ENCODE data around the gene ATOH8.
"Not testable (repeated sequence)": the region's sequence is repeated elsewhere in the genome, so short reads cannot be mapped to it uniquely, and the experiment has no call there.

Gene ATOH8

DNA sequence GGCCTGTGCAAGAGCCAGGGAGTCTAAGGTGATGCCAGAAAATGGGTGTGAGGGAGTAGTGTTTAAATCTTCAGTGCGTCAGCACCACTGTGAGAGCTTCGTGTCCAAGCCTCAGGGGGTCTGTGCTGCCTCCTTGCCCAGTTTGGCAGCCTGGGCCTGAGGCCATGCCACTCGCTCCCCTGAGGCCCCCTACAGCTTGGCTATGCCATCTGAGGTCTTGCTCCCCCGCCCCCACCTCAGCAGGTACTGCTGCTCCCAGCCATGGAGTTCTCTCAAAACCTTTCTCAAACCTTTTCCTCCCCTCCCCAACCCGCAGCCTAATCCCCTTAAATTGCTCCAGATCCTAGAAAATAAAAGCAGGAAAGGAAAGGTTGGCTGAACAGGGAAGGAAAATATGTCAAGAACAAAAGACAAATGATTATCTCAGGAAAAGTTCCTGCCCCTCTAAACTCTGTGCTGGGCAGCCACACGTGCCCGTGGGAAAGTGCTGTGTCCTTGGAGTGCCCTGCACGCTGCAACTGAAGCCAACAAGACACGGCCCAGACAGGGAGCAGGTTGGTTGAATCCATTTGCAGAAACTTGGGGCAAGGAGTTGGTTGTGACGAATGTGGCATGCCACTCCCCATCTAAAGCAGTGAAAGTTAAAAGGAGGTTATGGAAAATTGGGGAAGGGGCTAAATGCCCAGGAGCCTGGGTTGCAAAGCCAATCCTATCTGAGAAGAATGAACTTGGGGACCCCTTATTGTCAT is 61.2 kb downstream of the ATOH8 start:
- DNase-seq (ENCODE audit: extremely low read depth in 1 of 2, low read depth in 1 of 2) = no peak

DNA sequence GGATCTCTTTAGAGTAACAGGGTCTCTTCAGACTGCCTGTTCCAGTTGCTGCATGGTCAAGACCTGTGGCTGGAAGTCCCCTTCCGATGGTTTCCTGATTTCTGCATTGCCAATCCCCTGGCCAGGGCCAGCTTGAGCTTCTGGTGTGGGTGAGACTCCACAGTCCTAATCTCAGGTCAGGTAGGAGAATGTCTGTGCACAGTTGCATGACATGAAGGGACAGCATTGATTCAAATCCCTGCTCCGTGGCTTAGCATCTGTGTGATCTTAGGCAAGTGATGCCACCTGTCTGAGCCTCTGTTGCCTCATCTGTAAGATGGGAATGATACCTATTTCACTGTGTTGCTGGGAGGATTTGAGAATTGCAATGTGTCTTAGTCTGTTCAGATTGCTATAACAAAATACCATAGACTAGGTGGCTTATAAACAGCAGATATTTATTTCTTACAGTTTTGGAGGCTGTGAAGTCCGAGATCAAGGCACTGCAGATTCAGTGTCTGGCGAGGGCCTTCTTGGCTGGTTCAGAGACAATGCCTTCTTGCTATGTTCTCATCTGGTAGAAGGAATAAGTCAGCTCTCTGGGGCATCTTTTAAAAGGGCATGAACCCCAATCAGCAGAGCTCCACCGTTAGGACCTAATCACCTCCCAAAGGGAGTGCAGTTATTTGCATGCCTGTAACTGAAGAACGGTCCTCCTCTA is 66.2 kb downstream of the ATOH8 start:
- no peak for DNase-seq (ENCODE audit: extremely low read depth in 1 of 2, low read depth in 1 of 2)

GRCh38 chr2:85822766-85823165 is 69.0 kb downstream of the ATOH8 start:
- no peak for DNase-seq (ENCODE audit: extremely low read depth in 1 of 2, low read depth in 1 of 2)

DNA sequence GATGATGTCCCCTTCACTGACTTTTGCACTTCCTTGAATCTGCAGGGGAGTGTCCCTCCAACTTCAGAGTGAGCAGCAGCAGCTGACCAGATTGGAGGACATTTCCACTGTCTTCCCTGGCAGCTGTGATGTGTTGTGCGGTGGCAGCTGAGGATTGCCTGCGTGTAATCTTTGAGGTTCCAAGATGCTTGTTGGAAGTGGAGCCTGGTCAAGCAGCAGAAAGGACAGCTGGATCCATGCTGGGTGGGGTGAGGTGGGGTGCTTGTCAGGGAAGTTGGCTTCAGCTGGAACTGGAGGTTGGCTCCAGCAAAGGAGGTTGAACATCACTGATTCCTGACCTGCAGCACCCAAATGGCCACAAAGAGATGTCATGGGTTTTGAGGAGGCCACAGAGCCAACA is 70.2 kb downstream of the ATOH8 start:
- no peak for DNase-seq (ENCODE audit: extremely low read depth in 1 of 2, low read depth in 1 of 2)

- peak; percentile 66 to 74 for DNase-seq (ENCODE audit: extremely low read depth in 1 of 2, low read depth in 1 of 2)
These were observed 73.4 kb downstream of the ATOH8 start for GRCh38 chr2:85826990-85827878.

DNA sequence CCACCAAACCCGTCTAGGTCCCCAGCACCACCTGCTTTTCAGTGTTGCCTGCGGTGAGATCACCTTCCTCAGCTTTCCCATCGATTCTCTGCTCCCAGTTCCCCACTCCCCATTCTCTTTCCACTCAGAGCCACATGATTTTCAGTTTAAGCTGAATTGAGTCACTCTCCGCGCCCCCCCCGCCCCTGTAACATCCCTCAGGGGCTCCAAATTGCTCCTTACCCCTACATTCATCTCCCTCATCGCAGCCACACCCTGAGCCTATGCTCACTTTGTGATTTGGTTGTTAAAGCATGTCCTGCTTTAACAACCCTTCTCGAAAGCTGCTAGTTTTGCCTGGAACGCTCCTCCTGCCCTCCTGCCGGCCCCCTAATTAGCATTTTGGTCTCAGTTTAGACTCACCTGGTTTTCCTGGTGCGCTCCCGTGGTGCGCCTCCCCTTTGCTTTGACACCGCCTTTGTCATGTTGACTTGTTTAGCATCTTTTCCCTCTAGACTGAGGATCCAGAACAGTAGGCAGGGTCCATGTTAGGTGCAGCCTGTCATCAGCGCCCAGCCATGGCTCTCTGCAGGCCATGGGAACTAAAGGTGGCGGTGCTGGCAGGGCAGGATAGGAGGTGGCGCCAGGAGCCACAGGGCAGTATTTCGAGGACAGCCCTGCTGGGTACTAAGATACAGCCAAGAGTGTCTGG is 74.2 kb downstream of the ATOH8 start:
- no peak for DNase-seq (ENCODE audit: extremely low read depth in 1 of 2, low read depth in 1 of 2)

- DNase-seq (ENCODE audit: extremely low read depth in 1 of 2, low read depth in 1 of 2) = no peak
These were observed 74.9 kb downstream of the ATOH8 start for GRCh38 chr2:85828725-85829124.

- DNase-seq (ENCODE audit: extremely low read depth in 1 of 2, low read depth in 1 of 2) = not testable (repeated sequence)
These were observed 75.6 kb downstream of the ATOH8 start for GRCh38 chr2:85829394-85829793.

- DNase-seq (ENCODE audit: extremely low read depth in 1 of 2, low read depth in 1 of 2) = no peak
These were observed 76.9 kb downstream of the ATOH8 start for GRCh38 chr2:85830645-85831044.

DNA sequence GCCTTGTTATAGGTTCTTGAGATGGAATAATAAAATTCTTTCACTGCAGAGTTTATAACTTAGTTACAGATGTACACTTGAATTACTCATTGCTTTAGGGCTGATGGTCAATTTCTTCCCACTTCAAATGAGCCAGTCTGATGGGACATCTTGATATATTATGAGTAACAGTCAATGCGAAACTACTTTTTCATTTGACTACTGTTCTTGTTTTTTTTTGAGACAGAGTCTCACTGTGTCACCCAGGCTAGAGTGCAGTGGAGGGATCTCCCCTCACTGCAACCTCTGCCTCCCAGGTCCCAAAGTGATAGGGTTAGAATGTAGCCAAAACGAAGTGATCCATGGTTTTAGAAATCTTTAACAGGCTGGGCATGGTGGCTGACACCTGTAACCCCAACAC is 77.9 kb downstream of the ATOH8 start:
- no peak for DNase-seq (ENCODE audit: extremely low read depth in 1 of 2, low read depth in 1 of 2)

- DNase-seq (ENCODE audit: extremely low read depth in 1 of 2, low read depth in 1 of 2) = no peak
These were observed 80.7 kb downstream of the ATOH8 start for GRCh38 chr2:85834466-85834865.

All from activated CD8-positive, alpha-beta memory T cell treated with anti-CD3 and anti-CD28 coated beads for 1 hour (primary cell).